HepG2 (cell line): ENCODE results near the gene NRL. TPM values are rescaled to one million over a fixed set of nuclear protein-coding genes. Genes with fewer than 3 reads are reported as not detected.

Source experiments
- FOXP4 ChIP-seq: sonication (generic); formaldehyde crosslinking; IDR thresholded peaks from 2 replicates; pipeline ENCODE4 v1.4.0; 2020; ENCODE audit warnings: missing genetic modification reagents
- HOMEZ ChIP-seq: IDR thresholded peaks from 2 replicates; pipeline ENCODE4 v1.6.1; 2016; ENCODE audit warnings: low read depth
- KAT2B ChIP-seq: fragments of 150-350 bp; IDR thresholded peaks from 2 replicates; pipeline ENCODE4 v1.6.1; 2014; ENCODE audit warnings: low read depth, low read length, borderline replicate concordance
- KMT2B ChIP-seq: IDR thresholded peaks from 2 replicates; pipeline ENCODE4 v1.6.1; 2016; ENCODE audit warnings: missing genetic modification reagents, missing compliant biosample characterization
- PRPF4 ChIP-seq: fragments of 200-400 bp; formaldehyde crosslinking; IDR thresholded peaks from 2 replicates; pipeline ENCODE4 v1.6.1; 2016; ENCODE audit warnings: low read length, low read depth; ENCODE audit not compliant: poor library complexity, severe bottlenecking
- RFX5 ChIP-seq: IDR thresholded peaks from 2 replicates; pipeline ENCODE4 v1.6.1; 2011; ENCODE audit warnings: low read depth, low read length, improper control_type of control experiment
- SIX1 ChIP-seq: sonication (generic); formaldehyde crosslinking; IDR thresholded peaks from 2 replicates; pipeline ENCODE4 v1.4.0; 2020; ENCODE audit warnings: missing genetic modification reagents, borderline replicate concordance
- SMC3 ChIP-seq: IDR thresholded peaks from 2 replicates; pipeline ENCODE4 v1.6.1; 2011; ENCODE audit warnings: low read length, improper control_type of control experiment
- SNAI1 ChIP-seq: sonication (generic); formaldehyde crosslinking; IDR thresholded peaks from 2 replicates; pipeline ENCODE4 v1.5.0; 2020; ENCODE audit warnings: mild to moderate bottlenecking, missing genetic modification reagents, borderline replicate concordance
- STAG1 ChIP-seq: sonication (generic); formaldehyde crosslinking; IDR thresholded peaks from 2 replicates; pipeline ENCODE4 v1.4.0; 2020; ENCODE audit warnings: missing genetic modification reagents
- TMF1 ChIP-seq: sonication (generic); formaldehyde crosslinking; IDR thresholded peaks from 2 replicates; pipeline ENCODE4 v1.8.1; 2022; ENCODE audit warnings: low read depth, missing genetic modification reagents
- ZFP37 ChIP-seq: sonication (generic); formaldehyde crosslinking; IDR thresholded peaks from 2 replicates; pipeline ENCODE4 v1.4.0; 2020; ENCODE audit warnings: missing genetic modification reagents, borderline replicate concordance
- ZIK1 ChIP-seq: sonication (generic); formaldehyde crosslinking; IDR thresholded peaks from 2 replicates; pipeline ENCODE4 v1.5.0; 2020; ENCODE audit warnings: mild to moderate bottlenecking, low read depth, missing genetic modification reagents, borderline replicate concordance
- ZNF274 ChIP-seq: sonication (generic); formaldehyde crosslinking; IDR thresholded peaks from 2 replicates; pipeline ENCODE4 v1.5.1; 2020; ENCODE audit warnings: mild to moderate bottlenecking, missing genetic modification reagents
- ZNF451 ChIP-seq: sonication (generic); formaldehyde crosslinking; IDR thresholded peaks from 2 replicates; pipeline ENCODE4 v1.5.0; 2020; ENCODE audit warnings: mild to moderate bottlenecking, missing genetic modification reagents
- ZNF616 ChIP-seq: sonication (generic); formaldehyde crosslinking; IDR thresholded peaks from 2 replicates; pipeline ENCODE4 v1.5.0; 2020; ENCODE audit warnings: low read depth, mild to moderate bottlenecking, missing genetic modification reagents
- ZNF777 ChIP-seq: sonication (generic); formaldehyde crosslinking; IDR thresholded peaks from 2 replicates; pipeline ENCODE4 v1.4.0; 2020; ENCODE audit warnings: missing genetic modification reagents
- ZNF879 ChIP-seq: sonication (generic); formaldehyde crosslinking; IDR thresholded peaks from 2 replicates; pipeline ENCODE4 v1.8.1; 2023; ENCODE audit warnings: missing genetic modification reagents
- polyA plus RNA-seq, 8 experiments: library from polyadenylated mRNA; depleted of rRNA in 3 of 8; stranded (reverse) in 7 of 8; unstranded in 1 of 8; fragments of >200 nt; fragmentation: Illumina TruSeq in 4 of 8; extraction: Trizol in 4 of 8; gene quantifications; 2 replicates each; pipeline versions ENCODE4 v1.2.1 to v1.2.3, GENCODE V29; 2011 to 2016; ENCODE audit warnings: low read depth in 4 of 8, missing spikeins in 1 of 8, mixed read lengths in 1 of 8; ENCODE audit not compliant: insufficient read depth in 1 of 8
- total RNA-seq, 5 experiments: library from RNA; depleted of rRNA; stranded (reverse); fragments of >200 nt; fragmentation: Illumina TruSeq; extraction: Trizol; gene quantifications; 2 replicates each; pipeline ENCODE4 v1.2.3, GENCODE V29; 2016; ENCODE audit warnings: low read depth in 1 of 5
- TF ChIP-seq, protein P1 (sequence below): IDR thresholded peaks from 2 replicates; pipeline ENCODE4 v1.6.1; 2016; ENCODE audit warnings: missing biosample characterization, missing genetic modification reagents, low read depth
- TF ChIP-seq, protein P2 (sequence below): sonication (generic); formaldehyde crosslinking; IDR thresholded peaks from 2 replicates; pipeline ENCODE4 v1.4.0; 2020; ENCODE audit warnings: missing genetic modification reagents, borderline replicate concordance
- TF ChIP-seq, protein P3 (sequence below): sonication (generic); formaldehyde crosslinking; conservative IDR thresholded peaks from 2 replicates; pipeline ENCODE4 v1.5.0; 2020; ENCODE audit warnings: missing genetic modification reagents

NRL gene
- total and polyA plus RNA-seq, 2 of the 13 experiments (the other 11 are each of a cell fraction or from before 2014, with no cell fraction given), result 2.5 to 4.7 TPM

DNA sequence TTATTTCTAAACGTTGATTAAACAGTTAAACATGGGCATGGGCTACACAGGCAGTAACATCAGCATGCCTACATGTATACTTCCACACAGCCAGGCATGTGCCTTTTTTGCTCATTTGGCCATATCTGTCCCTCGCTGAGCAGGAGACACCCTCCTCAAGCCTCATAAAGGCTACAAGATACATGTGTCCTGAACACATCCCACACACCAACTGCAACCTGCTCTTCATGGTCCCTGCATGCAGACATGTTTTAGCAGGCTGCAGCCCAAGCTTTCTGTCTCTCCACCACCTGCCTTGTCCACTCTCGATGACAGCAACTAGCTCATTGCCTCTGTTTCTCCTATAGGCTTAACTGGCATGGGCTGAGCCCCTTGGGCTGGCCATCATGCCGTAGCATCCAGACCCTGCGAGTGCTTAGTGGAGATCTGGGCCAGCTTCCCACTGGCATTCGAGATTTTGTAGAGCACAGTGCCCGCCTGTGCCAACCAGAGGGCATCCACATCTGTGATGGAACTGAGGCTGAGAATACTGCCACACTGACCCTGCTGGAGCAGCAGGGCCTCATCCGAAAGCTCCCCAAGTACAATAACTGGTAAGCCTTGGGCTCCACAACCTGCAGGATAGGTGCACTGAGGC, 18.1 kb downstream of the NRL start (continued):
- no peak for TF ChIP-seq ZFP37 (CRISPR knock-in tag)
- TF ChIP-seq SMC3, result no peak
- TF ChIP-seq ZNF451 (CRISPR knock-in tag), result no peak
- TF ChIP-seq, protein P1, sequence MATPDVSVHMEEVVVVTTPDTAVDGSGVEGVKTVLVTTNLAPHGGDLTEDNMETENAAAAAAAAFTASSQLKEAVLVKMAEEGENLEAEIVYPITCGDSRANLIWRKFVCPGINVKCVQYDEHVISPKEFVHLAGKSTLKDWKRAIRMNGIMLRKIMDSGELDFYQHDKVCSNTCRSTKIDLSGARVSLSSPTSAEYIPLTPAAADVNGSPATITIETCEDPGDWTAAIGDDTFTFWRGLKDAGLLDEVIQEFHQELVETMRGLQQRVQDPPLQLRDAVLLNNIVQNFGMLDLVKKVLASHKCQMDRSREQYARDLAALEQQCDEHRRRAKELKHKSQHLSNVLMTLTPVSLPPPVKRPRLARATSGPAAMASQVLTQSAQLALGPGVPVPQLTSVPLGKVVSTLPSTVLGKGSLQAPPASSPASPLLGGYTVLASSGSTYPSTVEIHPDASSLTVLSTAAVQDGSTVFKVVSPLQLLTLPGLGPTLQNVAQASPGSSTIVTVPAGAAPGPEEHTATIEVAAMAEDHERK (CRISPR knock-in tag), result no peak
- TF ChIP-seq, protein P2, sequence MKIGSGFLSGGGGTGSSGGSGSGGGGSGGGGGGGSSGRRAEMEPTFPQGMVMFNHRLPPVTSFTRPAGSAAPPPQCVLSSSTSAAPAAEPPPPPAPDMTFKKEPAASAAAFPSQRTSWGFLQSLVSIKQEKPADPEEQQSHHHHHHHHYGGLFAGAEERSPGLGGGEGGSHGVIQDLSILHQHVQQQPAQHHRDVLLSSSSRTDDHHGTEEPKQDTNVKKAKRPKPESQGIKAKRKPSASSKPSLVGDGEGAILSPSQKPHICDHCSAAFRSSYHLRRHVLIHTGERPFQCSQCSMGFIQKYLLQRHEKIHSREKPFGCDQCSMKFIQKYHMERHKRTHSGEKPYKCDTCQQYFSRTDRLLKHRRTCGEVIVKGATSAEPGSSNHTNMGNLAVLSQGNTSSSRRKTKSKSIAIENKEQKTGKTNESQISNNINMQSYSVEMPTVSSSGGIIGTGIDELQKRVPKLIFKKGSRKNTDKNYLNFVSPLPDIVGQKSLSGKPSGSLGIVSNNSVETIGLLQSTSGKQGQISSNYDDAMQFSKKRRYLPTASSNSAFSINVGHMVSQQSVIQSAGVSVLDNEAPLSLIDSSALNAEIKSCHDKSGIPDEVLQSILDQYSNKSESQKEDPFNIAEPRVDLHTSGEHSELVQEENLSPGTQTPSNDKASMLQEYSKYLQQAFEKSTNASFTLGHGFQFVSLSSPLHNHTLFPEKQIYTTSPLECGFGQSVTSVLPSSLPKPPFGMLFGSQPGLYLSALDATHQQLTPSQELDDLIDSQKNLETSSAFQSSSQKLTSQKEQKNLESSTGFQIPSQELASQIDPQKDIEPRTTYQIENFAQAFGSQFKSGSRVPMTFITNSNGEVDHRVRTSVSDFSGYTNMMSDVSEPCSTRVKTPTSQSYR, result no peak
- TF ChIP-seq, protein P3, sequence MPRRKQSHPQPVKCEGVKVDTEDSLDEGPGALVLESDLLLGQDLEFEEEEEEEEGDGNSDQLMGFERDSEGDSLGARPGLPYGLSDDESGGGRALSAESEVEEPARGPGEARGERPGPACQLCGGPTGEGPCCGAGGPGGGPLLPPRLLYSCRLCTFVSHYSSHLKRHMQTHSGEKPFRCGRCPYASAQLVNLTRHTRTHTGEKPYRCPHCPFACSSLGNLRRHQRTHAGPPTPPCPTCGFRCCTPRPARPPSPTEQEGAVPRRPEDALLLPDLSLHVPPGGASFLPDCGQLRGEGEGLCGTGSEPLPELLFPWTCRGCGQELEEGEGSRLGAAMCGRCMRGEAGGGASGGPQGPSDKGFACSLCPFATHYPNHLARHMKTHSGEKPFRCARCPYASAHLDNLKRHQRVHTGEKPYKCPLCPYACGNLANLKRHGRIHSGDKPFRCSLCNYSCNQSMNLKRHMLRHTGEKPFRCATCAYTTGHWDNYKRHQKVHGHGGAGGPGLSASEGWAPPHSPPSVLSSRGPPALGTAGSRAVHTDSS, result no peak
- TF ChIP-seq ZNF879 (CRISPR knock-in tag), result no peak
- no peak for TF ChIP-seq SIX1
- TF ChIP-seq SNAI1 (CRISPR knock-in tag), result no peak
- no peak for TF ChIP-seq ZNF777 (CRISPR knock-in tag)
- TF ChIP-seq ZNF616, result no peak
- no peak for TF ChIP-seq FOXP4
- TF ChIP-seq RFX5, result no peak
- TF ChIP-seq TMF1 (CRISPR knock-in tag), result 0 out of 2 replicates have a peak, but pooled peaks have one; percentile 28
- no peak for TF ChIP-seq PRPF4
- no peak for TF ChIP-seq STAG1 (CRISPR knock-in tag)
- no peak for TF ChIP-seq KAT2B
- no peak for TF ChIP-seq ZNF274 (CRISPR knock-in tag)
- TF ChIP-seq ZIK1 (CRISPR knock-in tag), result peak; percentile 80; the same call in 1 of the 2 replicates
- no peak for TF ChIP-seq KMT2B
- no peak for TF ChIP-seq HOMEZ (CRISPR knock-in tag)
